Natural killer cell (primary cell): ENCODE results near the gene PDE4D. TPM values are rescaled to one million over a fixed set of nuclear protein-coding genes. Genes with fewer than 3 reads are reported as not detected.
"Not testable (repeated sequence)": the region's sequence is repeated elsewhere in the genome, so short reads cannot be mapped to it uniquely, and the experiment has no call there.

ENCODE experiments used
- ATAC-seq, 3 donors: fragments of 150-1000 bp in 2 of 3; fragments of 200-7000 bp in 1 of 3; cut with Tn5 transposase; 1 replicate in 1 of 3; 2 replicates in 2 of 3; pipeline ENCODE4 v1.10.0; 2021; ENCODE audit warnings: mild to moderate bottlenecking in 2 of 3, moderate library complexity in 2 of 3
- DNase-seq, 2 donors: peaks; one replicate each; pipeline versions ENCODE4 v3.0.0 to v3.0.0-alpha.2; 2013 to 2021; ENCODE audit warnings: mixed read lengths in 1 of 2
- H3K27ac ChIP-seq: one replicate; pipeline ENCODE4 v1.5.1; 2013; ENCODE audit warnings: mild to moderate bottlenecking, low read length
- H3K27me3 ChIP-seq: one replicate; pipeline ENCODE4 v1.6.1; 2013; ENCODE audit warnings: low read length; ENCODE audit not compliant: control insufficient read depth, insufficient read depth
- H3K36me3 ChIP-seq: one replicate; pipeline ENCODE4 v1.6.1; 2013; ENCODE audit warnings: low read length; ENCODE audit not compliant: control insufficient read depth, insufficient read depth
- H3K4me1 ChIP-seq: one replicate; pipeline ENCODE4 v1.6.1; 2013; ENCODE audit warnings: low read length; ENCODE audit not compliant: control insufficient read depth, insufficient read depth
- H3K4me3 ChIP-seq: one replicate; pipeline ENCODE4 v1.5.1; 2013; ENCODE audit warnings: low read length
- H3K9me3 ChIP-seq: one replicate; pipeline ENCODE4 v1.6.1; 2013; ENCODE audit warnings: low read length; ENCODE audit not compliant: control insufficient read depth, insufficient read depth
- H3K27ac Mint-ChIP-seq, 2 donors: one replicate each; pipeline ENCODE4 v1.8.0; 2022; ENCODE audit warnings: mild to moderate bottlenecking in 2 of 2, mixed read lengths in 2 of 2, moderate library complexity in 1 of 2
- H3K27me3 Mint-ChIP-seq, 2 donors: one replicate each; pipeline ENCODE4 v1.8.0; 2022; ENCODE audit warnings: low read depth in 2 of 2, mixed read lengths in 2 of 2
- H3K36me3 Mint-ChIP-seq: one replicate; pipeline ENCODE4 v1.8.0; 2022; ENCODE audit warnings: mixed read lengths
- H3K4me1 Mint-ChIP-seq, 2 donors: one replicate each; pipeline ENCODE4 v1.8.0; 2022; ENCODE audit warnings: mixed read lengths in 2 of 2
- H3K4me3 Mint-ChIP-seq: one replicate; pipeline ENCODE4 v1.8.0; 2022; ENCODE audit warnings: mild to moderate bottlenecking, moderate library complexity, mixed read lengths
- H3K9me3 Mint-ChIP-seq, 2 donors: one replicate each; pipeline ENCODE4 v1.8.0; 2022; ENCODE audit warnings: mixed read lengths in 2 of 2
- WGBS: methylation state at CpG from one replicate; pipeline ENCODE4 v1.1.7; 2013; ENCODE audit warnings: missing lambda C conversion rate; ENCODE audit not compliant: insufficient coverage; 5-methylcytosine and 5-hydroxymethylcytosine counted together
- intact Hi-C: fragments of 100-400 bp; cut with micrococcal nuclease; formaldehyde crosslinking; loops from one replicate; pipeline ENCODE4 v1.14.2; 2022
- total RNA-seq, 4 donors: library from RNA; stranded (reverse); fragments of 120-200 nt in 1 of 4; gene quantifications; one replicate each; pipeline versions ENCODE4 v1.2.3 to v1.2.4, GENCODE V29; 2013 to 2022
- TF ChIP-seq, protein P1 (sequence below): fragments of 200-600 bp; IDR thresholded peaks from one replicate; pipeline ENCODE4 v1.8.0; 2022; ENCODE audit warnings: antibody characterized with exemption

The PDE4D gene
- total RNA-seq, 3 donors from 2014 or later (not counting 1 experiment from before 2014, with no cell fraction given): 109 to 170 (median 116) TPM

DNA sequence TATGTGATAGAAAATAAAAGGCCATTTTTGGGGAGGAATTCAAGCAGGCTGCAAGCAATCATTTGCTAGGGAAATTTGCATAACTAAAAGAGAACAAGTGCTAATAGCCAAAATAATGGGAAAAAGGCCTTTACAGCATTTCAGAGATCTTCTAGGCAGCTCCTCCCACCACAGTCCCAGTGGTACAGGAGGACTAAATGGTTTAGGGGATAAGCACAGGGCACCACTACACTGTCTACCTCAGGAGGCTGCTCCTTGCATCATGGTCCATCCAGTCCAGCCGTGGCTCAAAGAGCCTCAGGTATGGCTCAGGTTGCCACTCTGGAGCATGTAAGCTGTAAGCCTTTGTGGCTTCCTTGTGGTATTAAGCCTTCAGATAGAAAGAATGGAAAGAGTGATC lies 485.6 kb downstream of the PDE4D start:
- ATAC-seq (no peak), DNase-seq (no peak)
- intact Hi-C loops: no loop called here
- Histone ChIP-seq H3K4me3 (no peak overlapping the region), H3K36me3 (no peaks in the 10 kb centered on the region), H3K9me3 (peaks cover 7% of the 10 kb centered on the region), H3K27ac (no peak overlapping the region), H3K4me1 (no peaks in the 10 kb centered on the region), H3K27me3 (no peaks in the 10 kb centered on the region)
- WGBS: 88% methylated on average over 1 of the region's 1 CpG
- no peaks in the 10 kb centered on the region for H3K36me3 Mint-ChIP-seq
- H3K4me3 Mint-ChIP-seq: no peak overlapping the region
- H3K4me1 Mint-ChIP-seq: no peaks in the 10 kb centered on the region
- H3K9me3 Mint-ChIP-seq: peaks cover 0 to 2% of the 10 kb centered on the region in 2 donors
- H3K27me3 Mint-ChIP-seq: peaks cover 10 to 52% of the 10 kb centered on the region in 2 donors
- TF ChIP-seq, protein P1, sequence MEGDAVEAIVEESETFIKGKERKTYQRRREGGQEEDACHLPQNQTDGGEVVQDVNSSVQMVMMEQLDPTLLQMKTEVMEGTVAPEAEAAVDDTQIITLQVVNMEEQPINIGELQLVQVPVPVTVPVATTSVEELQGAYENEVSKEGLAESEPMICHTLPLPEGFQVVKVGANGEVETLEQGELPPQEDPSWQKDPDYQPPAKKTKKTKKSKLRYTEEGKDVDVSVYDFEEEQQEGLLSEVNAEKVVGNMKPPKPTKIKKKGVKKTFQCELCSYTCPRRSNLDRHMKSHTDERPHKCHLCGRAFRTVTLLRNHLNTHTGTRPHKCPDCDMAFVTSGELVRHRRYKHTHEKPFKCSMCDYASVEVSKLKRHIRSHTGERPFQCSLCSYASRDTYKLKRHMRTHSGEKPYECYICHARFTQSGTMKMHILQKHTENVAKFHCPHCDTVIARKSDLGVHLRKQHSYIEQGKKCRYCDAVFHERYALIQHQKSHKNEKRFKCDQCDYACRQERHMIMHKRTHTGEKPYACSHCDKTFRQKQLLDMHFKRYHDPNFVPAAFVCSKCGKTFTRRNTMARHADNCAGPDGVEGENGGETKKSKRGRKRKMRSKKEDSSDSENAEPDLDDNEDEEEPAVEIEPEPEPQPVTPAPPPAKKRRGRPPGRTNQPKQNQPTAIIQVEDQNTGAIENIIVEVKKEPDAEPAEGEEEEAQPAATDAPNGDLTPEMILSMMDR: no peak
- H3K27ac Mint-ChIP-seq: no peak overlapping the region

- Histone ChIP-seq H3K27ac (no peak overlapping the region), H3K9me3 (no peaks in the 10 kb centered on the region), H3K4me1 (no peaks in the 10 kb centered on the region), H3K27me3 (no peaks in the 10 kb centered on the region), H3K4me3 (no peak overlapping the region), H3K36me3 (no peaks in the 10 kb centered on the region)
- DNase-seq (no peak), ATAC-seq (no peak)
- TF ChIP-seq, protein P1: no peak
- intact Hi-C loops: no loop called here
- no peak overlapping the region for H3K27ac Mint-ChIP-seq
- H3K4me1 Mint-ChIP-seq: no peaks in the 10 kb centered on the region
- peaks cover 5 to 41% of the 10 kb centered on the region in 2 donors for H3K27me3 Mint-ChIP-seq
- no peaks in the 10 kb centered on the region for H3K36me3 Mint-ChIP-seq
- no peak overlapping the region for H3K4me3 Mint-ChIP-seq
- H3K9me3 Mint-ChIP-seq: no peaks in the 10 kb centered on the region
- WGBS: 90% methylated on average over 2 of the region's 2 CpGs
These were observed 491.9 kb downstream of the PDE4D start for GRCh38 chr5:59401637-59402036.

- H3K36me3 Mint-ChIP-seq, H3K36me3 ChIP-seq, intact Hi-C loops, H3K4me1 Mint-ChIP-seq, H3K27ac Mint-ChIP-seq, H3K27me3 ChIP-seq, H3K4me3 Mint-ChIP-seq, ATAC-seq, H3K4me3 ChIP-seq, H3K4me1 ChIP-seq, DNase-seq, H3K9me3 ChIP-seq, H3K9me3 Mint-ChIP-seq, H3K27ac ChIP-seq, H3K27me3 Mint-ChIP-seq: not testable (repeated sequence)
- 91% methylated on average over 15 of the region's 15 CpGs for WGBS
These were observed 498.6 kb downstream of the PDE4D start for GRCh38 chr5:59394956-59395355.

DNA sequence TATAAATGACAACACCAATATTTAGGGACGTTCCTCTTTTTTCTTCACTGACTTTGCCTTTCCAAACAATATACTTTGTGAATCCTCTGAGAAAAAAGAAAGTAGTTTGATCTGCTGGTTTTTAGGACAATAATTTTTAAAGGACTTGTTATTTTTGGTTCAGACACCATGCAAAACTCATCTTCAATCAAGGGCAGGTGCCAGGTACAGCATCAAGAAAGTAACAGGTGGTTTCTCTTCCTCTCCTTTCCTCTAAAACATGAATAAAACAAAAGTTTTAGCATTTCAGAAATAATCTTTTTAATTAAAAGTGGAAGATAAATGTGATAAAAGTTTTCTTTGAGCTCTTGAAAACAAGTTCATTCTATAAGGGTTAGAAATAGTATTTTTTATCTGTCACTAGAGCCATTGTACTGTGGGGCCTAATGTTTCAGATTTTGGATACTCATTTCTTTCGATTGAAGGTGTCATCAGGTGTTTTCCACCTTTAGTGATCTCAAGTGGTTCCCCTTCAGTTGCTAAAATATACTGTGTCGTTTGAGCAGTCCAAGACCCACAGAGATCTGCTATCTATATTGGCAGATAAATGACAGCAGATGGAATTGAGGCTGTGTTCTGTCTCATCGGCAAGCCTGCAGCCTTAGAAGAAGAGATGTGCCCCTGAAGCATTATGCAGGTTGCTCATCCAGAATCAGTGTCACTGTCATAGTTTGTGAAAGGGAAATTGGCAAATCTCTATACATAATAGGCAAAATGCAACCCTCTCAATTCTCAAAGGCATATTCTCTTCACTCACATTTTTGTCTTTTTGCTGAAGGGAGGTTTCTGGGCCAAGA lies 499.7 kb downstream of the PDE4D start:
- Histone ChIP-seq H3K4me3 (no peak overlapping the region), H3K9me3 (no peaks in the 10 kb centered on the region), H3K4me1 (no peaks in the 10 kb centered on the region), H3K36me3 (no peaks in the 10 kb centered on the region), H3K27ac (no peak overlapping the region), H3K27me3 (no peaks in the 10 kb centered on the region)
- no peak overlapping the region for H3K4me3 Mint-ChIP-seq
- TF ChIP-seq, protein P1: no peak
- WGBS: 78% methylated on average over 3 of the region's 4 CpGs
- ATAC-seq (no peak), DNase-seq (no peak)
- peaks cover 2 to 6% of the 10 kb centered on the region in 2 donors for H3K27me3 Mint-ChIP-seq
- H3K36me3 Mint-ChIP-seq: no peaks in the 10 kb centered on the region
- intact Hi-C loops: no loop called here
- no peak overlapping the region for H3K27ac Mint-ChIP-seq
- no peaks in the 10 kb centered on the region for H3K9me3 Mint-ChIP-seq
- H3K4me1 Mint-ChIP-seq: no peaks in the 10 kb centered on the region
